B cell (primary cell): ENCODE results near the gene CHAF1A. TPM values are rescaled to one million over a fixed set of nuclear protein-coding genes. Genes with fewer than 3 reads are reported as not detected.

Source experiments
- polyA plus RNA-seq: library from polyadenylated mRNA; depleted of rRNA; stranded (reverse); fragments of >200 nt; gene quantifications from 2 replicates; pipeline ENCODE4 v1.2.3, GENCODE V29; 2012
- small RNA-seq: library from RNA; depleted of rRNA; stranded (forward); fragments of <200 nt; gene quantifications from one replicate; pipeline ENCODE3, GENCODE V24; 2012; ENCODE audit warnings: low replicate concordance, low read depth; ENCODE audit not compliant: insufficient read length
- total RNA-seq, 2 donors: library from RNA; stranded (reverse); fragments of 120-200 nt in 1 of 2; gene quantifications; 1 replicate in 1 of 2; 2 replicates in 1 of 2; pipeline versions ENCODE4 v1.2.3 to v1.2.4, GENCODE V29; 2013 to 2022

CHAF1A gene
- total and polyA plus RNA-seq, 2 donors (not counting 1 experiment from before 2014, with no cell fraction given): 15.1 to 19.7 TPM

Small RNAs within 50 kb of the gene (small RNA-seq; reads per million reads assigned to genes)
- gene MIR4746: not detected

Other genes starting within 250 kb of the CHAF1A start
- gene CREB3L3, start 249.0 kb upstream of the CHAF1A start, total RNA-seq: not detected in 2 replicates
- not detected in 2 replicates for gene CREB3L3, start 249.0 kb upstream of the CHAF1A start, polyA plus RNA-seq
- 27.8 and 30.4 TPM in 2 replicates for gene SIRT6, start 220.1 kb upstream of the CHAF1A start, total RNA-seq
- gene SIRT6, start 220.1 kb upstream of the CHAF1A start, polyA plus RNA-seq: 82.2 and 93.7 TPM in 2 replicates
- 0.37 and 1.4 TPM in 2 replicates for gene ANKRD24, start 220.0 kb upstream of the CHAF1A start, total RNA-seq
- 1.1 and 1.5 TPM in 2 replicates for gene ANKRD24, start 220.0 kb upstream of the CHAF1A start, polyA plus RNA-seq
- gene EBI3, start 173.1 kb upstream of the CHAF1A start, total RNA-seq: 11.3 and 15.6 TPM in 2 replicates
- 9.4 and 11.9 TPM in 2 replicates for gene EBI3, start 173.1 kb upstream of the CHAF1A start, polyA plus RNA-seq
- 39.8 and 40.3 TPM in 2 replicates for gene YJU2, start 155.6 kb upstream of the CHAF1A start, total RNA-seq
- 45.7 and 60.8 TPM in 2 replicates for gene YJU2, start 155.6 kb upstream of the CHAF1A start, polyA plus RNA-seq
- gene SHD, start 123.4 kb upstream of the CHAF1A start, total RNA-seq: 0.17 TPM in 1 of 2 replicates, not detected in the other
- not detected in 2 replicates for gene SHD, start 123.4 kb upstream of the CHAF1A start, polyA plus RNA-seq
- gene TMIGD2, start 100.3 kb upstream of the CHAF1A start, total RNA-seq: not detected in 2 replicates
- 0.24 and 0.66 TPM in 2 replicates for gene TMIGD2, start 100.3 kb upstream of the CHAF1A start, polyA plus RNA-seq
- gene FSD1, start 98.0 kb upstream of the CHAF1A start, total RNA-seq: 2.8 and 3.4 TPM in 2 replicates
- gene FSD1, start 98.0 kb upstream of the CHAF1A start, polyA plus RNA-seq: 2.7 and 3.2 TPM in 2 replicates
- 0.27 and 0.51 TPM in 2 replicates for gene STAP2, start 63.8 kb upstream of the CHAF1A start, total RNA-seq
- gene STAP2, start 63.8 kb upstream of the CHAF1A start, polyA plus RNA-seq: 0.33 and 0.72 TPM in 2 replicates
- gene MPND, start 59.1 kb upstream of the CHAF1A start, total RNA-seq: 25.6 and 30.3 TPM in 2 replicates
- gene MPND, start 59.1 kb upstream of the CHAF1A start, polyA plus RNA-seq: 11.8 and 14.5 TPM in 2 replicates
- gene SH3GL1, start 2.1 kb upstream of the CHAF1A start, total RNA-seq: 37.2 and 41.9 TPM in 2 replicates
- 42.4 and 45.2 TPM in 2 replicates for gene SH3GL1, start 2.1 kb upstream of the CHAF1A start, polyA plus RNA-seq
- gene UBXN6, start 55.2 kb downstream of the CHAF1A start, total RNA-seq: 75.8 and 82.0 TPM in 2 replicates
- 76.6 and 77.6 TPM in 2 replicates for gene UBXN6, start 55.2 kb downstream of the CHAF1A start, polyA plus RNA-seq
- 49.3 and 49.9 TPM in 2 replicates for gene HDGFL2, start 69.7 kb downstream of the CHAF1A start, total RNA-seq
- 16.6 and 18.4 TPM in 2 replicates for gene HDGFL2, start 69.7 kb downstream of the CHAF1A start, polyA plus RNA-seq
- gene PLIN4, start 115.8 kb downstream of the CHAF1A start, total RNA-seq: 0.05 and 0.07 TPM in 2 replicates
- 0.04 TPM in 2 replicates for gene PLIN4, start 115.8 kb downstream of the CHAF1A start, polyA plus RNA-seq
- 0.15 and 1.00 TPM in 2 replicates for gene PLIN5, start 132.6 kb downstream of the CHAF1A start, total RNA-seq
- gene PLIN5, start 132.6 kb downstream of the CHAF1A start, polyA plus RNA-seq: 0.27 and 0.56 TPM in 2 replicates
- gene LRG1, start 137.4 kb downstream of the CHAF1A start, total RNA-seq: 0.27 and 0.32 TPM in 2 replicates
- gene LRG1, start 137.4 kb downstream of the CHAF1A start, polyA plus RNA-seq: 0.21 and 0.48 TPM in 2 replicates
- gene SEMA6B, start 157.0 kb downstream of the CHAF1A start, total RNA-seq: 0.42 and 0.46 TPM in 2 replicates
- gene SEMA6B, start 157.0 kb downstream of the CHAF1A start, polyA plus RNA-seq: 0.88 TPM in 1 of 2 replicates, not detected in the other
- gene TNFAIP8L1, start 236.9 kb downstream of the CHAF1A start, total RNA-seq: 20.9 and 21.7 TPM in 2 replicates
- 6.4 and 9.1 TPM in 2 replicates for gene TNFAIP8L1, start 236.9 kb downstream of the CHAF1A start, polyA plus RNA-seq